ENCODE data around the gene SMARCC2. TPM values are rescaled to one million over a fixed set of nuclear protein-coding genes. Genes with fewer than 3 reads are reported as not detected.

The SMARCC2 gene
- total and polyA plus RNA-seq, 9 of the 15 experiments (the other 6 are each of a cell fraction or from before 2014, with no cell fraction given), result 11.9 to 86.0 (median 36.6) TPM

DNA sequence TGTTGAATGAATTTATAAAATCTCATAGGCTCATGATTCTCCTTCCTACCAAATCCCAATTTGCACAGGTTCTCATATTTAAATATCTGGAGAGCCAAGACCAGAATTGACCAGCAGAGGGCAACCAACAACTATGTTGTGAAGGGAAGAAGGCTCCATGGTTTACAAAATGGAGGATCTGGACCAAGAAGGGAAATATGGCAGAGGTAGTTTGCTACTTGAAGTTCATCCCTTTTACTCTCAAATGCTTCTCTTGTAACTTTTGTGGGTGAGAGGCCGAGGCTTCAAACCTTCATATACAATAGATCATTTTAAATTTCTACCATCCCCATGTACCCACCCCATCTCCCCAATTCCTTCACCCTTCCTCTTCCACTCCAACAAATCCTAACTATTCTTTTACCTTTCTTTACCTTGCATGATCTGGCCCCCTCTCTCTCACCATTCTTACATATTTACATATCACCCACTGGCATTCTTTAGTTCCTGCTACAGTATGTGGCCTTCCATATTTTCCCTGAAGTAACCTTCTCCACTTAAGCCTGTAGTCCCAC lies 3.8 kb upstream of the SMARCC2 start (continued):
- TF ChIP-seq, protein P1, sequence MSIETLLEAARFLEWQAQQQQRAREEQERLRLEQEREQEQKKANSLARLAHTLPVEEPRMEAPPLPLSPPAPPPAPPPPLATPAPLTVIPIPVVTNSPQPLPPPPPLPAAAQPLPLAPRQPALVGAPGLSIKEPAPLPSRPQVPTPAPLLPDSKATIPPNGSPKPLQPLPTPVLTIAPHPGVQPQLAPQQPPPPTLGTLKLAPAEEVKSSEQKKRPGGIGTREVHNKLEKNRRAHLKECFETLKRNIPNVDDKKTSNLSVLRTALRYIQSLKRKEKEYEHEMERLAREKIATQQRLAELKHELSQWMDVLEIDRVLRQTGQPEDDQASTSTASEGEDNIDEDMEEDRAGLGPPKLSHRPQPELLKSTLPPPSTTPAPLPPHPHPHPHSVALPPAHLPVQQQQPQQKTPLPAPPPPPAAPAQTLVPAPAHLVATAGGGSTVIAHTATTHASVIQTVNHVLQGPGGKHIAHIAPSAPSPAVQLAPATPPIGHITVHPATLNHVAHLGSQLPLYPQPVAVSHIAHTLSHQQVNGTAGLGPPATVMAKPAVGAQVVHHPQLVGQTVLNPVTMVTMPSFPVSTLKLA (conservative IDR thresholded peaks at IDR 0.05), result 0 out of 4 replicates have a peak, but pooled peaks of 1 of the 2 experiments have one; percentile 30
- TF ChIP-seq SIRT6 (IDR thresholded peaks at IDR 0.05; ENCODE audit: low read depth, low read length), result no peak
- TF ChIP-seq, protein P2, sequence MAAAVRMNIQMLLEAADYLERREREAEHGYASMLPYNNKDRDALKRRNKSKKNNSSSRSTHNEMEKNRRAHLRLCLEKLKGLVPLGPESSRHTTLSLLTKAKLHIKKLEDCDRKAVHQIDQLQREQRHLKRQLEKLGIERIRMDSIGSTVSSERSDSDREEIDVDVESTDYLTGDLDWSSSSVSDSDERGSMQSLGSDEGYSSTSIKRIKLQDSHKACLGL (CRISPR knock-in tag; IDR thresholded peaks at IDR 0.05; ENCODE audit: borderline replicate concordance, poor library complexity, severe bottlenecking), result no peak
- TF ChIP-seq, protein P3, sequence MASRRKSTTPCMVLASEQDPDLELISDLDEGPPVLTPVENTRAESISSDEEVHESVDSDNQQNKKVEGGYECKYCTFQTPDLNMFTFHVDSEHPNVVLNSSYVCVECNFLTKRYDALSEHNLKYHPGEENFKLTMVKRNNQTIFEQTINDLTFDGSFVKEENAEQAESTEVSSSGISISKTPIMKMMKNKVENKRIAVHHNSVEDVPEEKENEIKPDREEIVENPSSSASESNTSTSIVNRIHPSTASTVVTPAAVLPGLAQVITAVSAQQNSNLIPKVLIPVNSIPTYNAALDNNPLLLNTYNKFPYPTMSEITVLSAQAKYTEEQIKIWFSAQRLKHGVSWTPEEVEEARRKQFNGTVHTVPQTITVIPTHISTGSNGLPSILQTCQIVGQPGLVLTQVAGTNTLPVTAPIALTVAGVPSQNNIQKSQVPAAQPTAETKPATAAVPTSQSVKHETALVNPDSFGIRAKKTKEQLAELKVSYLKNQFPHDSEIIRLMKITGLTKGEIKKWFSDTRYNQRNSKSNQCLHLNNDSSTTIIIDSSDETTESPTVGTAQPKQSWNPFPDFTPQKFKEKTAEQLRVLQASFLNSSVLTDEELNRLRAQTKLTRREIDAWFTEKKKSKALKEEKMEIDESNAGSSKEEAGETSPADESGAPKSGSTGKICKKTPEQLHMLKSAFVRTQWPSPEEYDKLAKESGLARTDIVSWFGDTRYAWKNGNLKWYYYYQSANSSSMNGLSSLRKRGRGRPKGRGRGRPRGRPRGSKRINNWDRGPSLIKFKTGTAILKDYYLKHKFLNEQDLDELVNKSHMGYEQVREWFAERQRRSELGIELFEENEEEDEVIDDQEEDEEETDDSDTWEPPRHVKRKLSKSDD (conservative IDR thresholded peaks at IDR 0.05; ENCODE audit: low read length), result no peak
- TF ChIP-seq RAD21 (CRISPR knock-in tag; conservative IDR thresholded peaks at IDR 0.05 in 1 of 2, IDR thresholded peaks at IDR 0.05 in 1 of 2), result peak; percentile 90 to 92
- TF ChIP-seq NR4A1 (CRISPR knock-in tag; IDR thresholded peaks at IDR 0.05), result no peak
- TF ChIP-seq NR4A1 (tag; IDR thresholded peaks at IDR 0.05), result no peak
- no peak for TF ChIP-seq JUND (IDR thresholded peaks at IDR 0.05; ENCODE audit: borderline replicate concordance, low read depth, low read length)
- no peak for TF ChIP-seq JUND (tag; IDR thresholded peaks at IDR 0.05; ENCODE audit: borderline replicate concordance, low read depth, low read length)
- no peak for TF ChIP-seq ZNF785 (CRISPR knock-in tag; IDR thresholded peaks at IDR 0.05)
- TF ChIP-seq MTA2 (IDR thresholded peaks at IDR 0.05; ENCODE audit: low read depth), result 0 out of 2 replicates have a peak, but pooled peaks have one; percentile 12
- TF ChIP-seq CBX5 (IDR thresholded peaks at IDR 0.05; ENCODE audit: borderline replicate concordance, low read depth), result no peak
- TF ChIP-seq ARID1B (IDR thresholded peaks at IDR 0.05), result peak; percentile 10; the same call in 1 of the 2 replicates
- TF ChIP-seq, protein P4, sequence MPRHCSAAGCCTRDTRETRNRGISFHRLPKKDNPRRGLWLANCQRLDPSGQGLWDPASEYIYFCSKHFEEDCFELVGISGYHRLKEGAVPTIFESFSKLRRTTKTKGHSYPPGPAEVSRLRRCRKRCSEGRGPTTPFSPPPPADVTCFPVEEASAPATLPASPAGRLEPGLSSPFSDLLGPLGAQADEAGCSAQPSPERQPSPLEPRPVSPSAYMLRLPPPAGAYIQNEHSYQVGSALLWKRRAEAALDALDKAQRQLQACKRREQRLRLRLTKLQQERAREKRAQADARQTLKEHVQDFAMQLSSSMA (CRISPR knock-in tag; IDR thresholded peaks at IDR 0.05), result no peak
- TF ChIP-seq, protein P5, sequence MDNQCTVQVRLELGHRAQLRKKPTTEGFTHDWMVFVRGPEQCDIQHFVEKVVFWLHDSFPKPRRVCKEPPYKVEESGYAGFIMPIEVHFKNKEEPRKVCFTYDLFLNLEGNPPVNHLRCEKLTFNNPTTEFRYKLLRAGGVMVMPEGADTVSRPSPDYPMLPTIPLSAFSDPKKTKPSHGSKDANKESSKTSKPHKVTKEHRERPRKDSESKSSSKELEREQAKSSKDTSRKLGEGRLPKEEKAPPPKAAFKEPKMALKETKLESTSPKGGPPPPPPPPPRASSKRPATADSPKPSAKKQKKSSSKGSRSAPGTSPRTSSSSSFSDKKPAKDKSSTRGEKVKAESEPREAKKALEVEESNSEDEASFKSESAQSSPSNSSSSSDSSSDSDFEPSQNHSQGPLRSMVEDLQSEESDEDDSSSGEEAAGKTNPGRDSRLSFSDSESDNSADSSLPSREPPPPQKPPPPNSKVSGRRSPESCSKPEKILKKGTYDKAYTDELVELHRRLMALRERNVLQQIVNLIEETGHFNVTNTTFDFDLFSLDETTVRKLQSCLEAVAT (IDR thresholded peaks at IDR 0.05), result 0 out of 4 replicates have a peak, but pooled peaks of 1 of the 2 experiments have one; percentile 46
- no peak for TF ChIP-seq NRF1 (conservative IDR thresholded peaks at IDR 0.05 in 1 of 2, IDR thresholded peaks at IDR 0.05 in 1 of 2)

All from K562 (cell line).